ENCODE results near the gene HDAC4.

Gene HDAC4

GRCh38 chr2:239081046-239081445, 319.8 kb downstream of the HDAC4 start:
- no peak for TF ChIP-seq CTCF (conservative IDR thresholded peaks at IDR 0.05; ENCODE audit: low read depth, low read length)
- DNase-seq (ENCODE audit: low read depth), result no peak
- no peak overlapping the region for H3K4me3 ChIP-seq (ENCODE audit: low read depth, low read length)

- TF ChIP-seq CTCF (conservative IDR thresholded peaks at IDR 0.05; ENCODE audit: low read depth, low read length), result no peak
- H3K4me3 ChIP-seq (ENCODE audit: low read depth, low read length), result no peak overlapping the region
- no peak for DNase-seq (ENCODE audit: low read depth)
These were observed 321.0 kb downstream of the HDAC4 start for GRCh38 chr2:239079671-239080294.

GRCh38 chr2:239078128-239078924, 322.5 kb downstream of the HDAC4 start:
- no peak overlapping the region for H3K4me3 ChIP-seq (ENCODE audit: low read depth, low read length)
- no peak for DNase-seq (ENCODE audit: low read depth)
- TF ChIP-seq CTCF (conservative IDR thresholded peaks at IDR 0.05; ENCODE audit: low read depth, low read length), result no peak

- H3K4me3 ChIP-seq (ENCODE audit: low read depth, low read length), result no peak overlapping the region
- TF ChIP-seq CTCF (conservative IDR thresholded peaks at IDR 0.05; ENCODE audit: low read depth, low read length), result no peak
- DNase-seq (ENCODE audit: low read depth), result no peak
These were observed 323.6 kb downstream of the HDAC4 start for GRCh38 chr2:239077260-239077659.

GRCh38 chr2:239075918-239076758, 324.7 kb downstream of the HDAC4 start:
- no peak for TF ChIP-seq CTCF (conservative IDR thresholded peaks at IDR 0.05; ENCODE audit: low read depth, low read length)
- DNase-seq (ENCODE audit: low read depth), result peak; percentile 19
- H3K4me3 ChIP-seq (ENCODE audit: low read depth, low read length), result no peak overlapping the region

- DNase-seq (ENCODE audit: low read depth), result no peak
- TF ChIP-seq CTCF (conservative IDR thresholded peaks at IDR 0.05; ENCODE audit: low read depth, low read length), result no peak
- H3K4me3 ChIP-seq (ENCODE audit: low read depth, low read length), result no peak overlapping the region
These were observed 326.9 kb downstream of the HDAC4 start for GRCh38 chr2:239073745-239074530.

All from choroid plexus epithelial cell (primary cell).